ENCODE results near the gene PATJ.
A peak's percentile ranks its signal among the peaks of the same experiment; 100 is the strongest.

Gene PATJ

DNA sequence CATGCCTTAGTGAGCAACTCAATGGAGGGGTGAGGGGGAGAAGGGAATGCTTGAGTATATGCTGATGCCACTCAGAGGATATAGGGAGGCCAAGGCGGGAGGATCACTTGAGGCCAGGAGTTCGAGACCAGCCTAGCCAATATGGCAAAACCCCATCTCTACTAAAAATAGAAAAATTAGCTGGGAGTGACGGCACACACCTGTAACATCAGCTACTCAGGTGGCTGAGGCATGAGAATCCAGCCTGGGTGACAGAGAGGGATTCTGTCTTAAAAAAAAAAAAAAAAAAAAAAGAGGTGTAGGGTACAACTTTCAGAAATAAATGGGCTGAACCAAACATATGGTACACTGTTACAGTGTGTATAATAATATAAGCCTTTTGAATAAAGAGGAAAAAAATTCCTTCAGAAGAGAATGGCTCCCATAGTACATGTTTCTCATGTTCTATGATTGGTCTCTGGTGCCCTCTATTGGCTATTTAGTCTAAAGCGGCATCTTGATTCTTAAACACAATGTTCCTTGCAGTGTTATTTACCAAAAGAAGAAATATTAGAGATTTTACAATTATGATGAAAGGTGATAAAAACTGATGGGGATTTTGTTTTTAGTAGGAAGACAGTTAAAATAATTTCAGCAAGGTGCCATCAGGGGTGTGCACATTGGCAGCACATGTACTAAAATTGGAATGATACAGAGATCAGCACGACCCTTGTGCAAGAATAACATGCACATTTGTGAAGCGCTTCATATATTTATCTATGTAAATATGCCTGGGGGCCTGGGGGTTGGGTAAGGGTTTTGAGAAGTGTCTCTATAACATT, 109.8 kb downstream of the PATJ start:
- H3K4me3 ChIP-seq (ENCODE audit: low read depth, low read length) = no peak overlapping the region
- CTCF ChIA-PET = interaction anchor here (0.6 to 2.0 kb wide), 10 partner anchors 9 to 1568 kb away, joined by 3 to 10 read pairs (median 4); no protein-coding TSS in a partner anchor
- no peaks in the 10 kb centered on the region for H3K9me3 ChIP-seq (ENCODE audit: control insufficient read depth, insufficient read depth, low read depth, low read length)
- POLR2A ChIA-PET = interaction anchor here (0.6 kb wide), 2 partner anchors 284 to 797 kb away, joined by 3 to 4 read pairs; no protein-coding TSS in a partner anchor
- TF ChIP-seq ZNF133 (tag by site-specific recombination; IDR thresholded peaks at IDR 0.05) (no peak), ZNF654 (tag by site-specific recombination; IDR thresholded peaks at IDR 0.05; ENCODE audit: low read depth) (peak; percentile 84), SCRT1 (tag by site-specific recombination; IDR thresholded peaks at IDR 0.05; ENCODE audit: borderline replicate concordance) (peak; percentile 71; the same call in 1 of the 2 replicates), ZNF660 (tag by site-specific recombination; IDR thresholded peaks at IDR 0.05) (peak; percentile 68; the same call in 1 of the 2 replicates), ZNF2 (tag by site-specific recombination; IDR thresholded peaks at IDR 0.05) (0 out of 2 replicates have a peak, but pooled peaks have one; percentile 36), CTCF (tag by site-specific recombination; IDR thresholded peaks at IDR 0.05) (peak; percentile 29; the same call in 1 of the 2 replicates), ZNF362 (tag by site-specific recombination; IDR thresholded peaks at IDR 0.05) (peak; percentile 58; the same call in 1 of the 2 replicates), ZNF37A (tag by site-specific recombination; IDR thresholded peaks at IDR 0.05) (no peak), SCRT2 (tag by site-specific recombination; IDR thresholded peaks at IDR 0.05) (peak; percentile 67)
- 0 out of 2 replicates have a peak, but pooled peaks cover 3% of the 10 kb centered on the region for H3K4me1 ChIP-seq (ENCODE audit: control insufficient read depth, insufficient read depth, low read length)
- H3K27ac ChIP-seq (ENCODE audit: extremely low read depth, low read depth, low read length) = no peak overlapping the region
- peaks cover 4 to 11% of the 10 kb centered on the region in 2 experiments for H3K36me3 ChIP-seq (ENCODE audit: control insufficient read depth in 2 of 2, insufficient read depth in 1 of 2, low read length in 2 of 2)

- POLR2A ChIA-PET = no interaction called here
- 0 out of 2 replicates have a peak, but pooled peaks cover 3% of the 10 kb centered on the region for H3K4me1 ChIP-seq (ENCODE audit: control insufficient read depth, insufficient read depth, low read length)
- TF ChIP-seq ZNF140 (tag by site-specific recombination; IDR thresholded peaks at IDR 0.05) (no peak), ZNF48 (tag by site-specific recombination; IDR thresholded peaks at IDR 0.05) (no peak), SALL2 (tag by site-specific recombination; IDR thresholded peaks at IDR 0.05; ENCODE audit: borderline replicate concordance) (no peak), PRDM10 (tag by site-specific recombination; IDR thresholded peaks at IDR 0.05) (no peak), ZNF426 (tag by site-specific recombination; IDR thresholded peaks at IDR 0.05) (no peak), ZNF600 (tag by site-specific recombination; IDR thresholded peaks at IDR 0.05) (no peak), ZSCAN18 (tag by site-specific recombination; IDR thresholded peaks at IDR 0.05) (no peak), KLF1 (tag by site-specific recombination; IDR thresholded peaks at IDR 0.05) (no peak), ZBTB1 (tag by site-specific recombination; IDR thresholded peaks at IDR 0.05) (no peak), YY1 (tag by site-specific recombination; IDR thresholded peaks at IDR 0.05) (no peak), ZNF146 (tag by site-specific recombination; IDR thresholded peaks at IDR 0.05) (no peak), ZNF510 (tag by site-specific recombination; IDR thresholded peaks at IDR 0.05; ENCODE audit: insufficient replicate concordance) (no peak)
- TF ChIP-seq, protein P1, sequence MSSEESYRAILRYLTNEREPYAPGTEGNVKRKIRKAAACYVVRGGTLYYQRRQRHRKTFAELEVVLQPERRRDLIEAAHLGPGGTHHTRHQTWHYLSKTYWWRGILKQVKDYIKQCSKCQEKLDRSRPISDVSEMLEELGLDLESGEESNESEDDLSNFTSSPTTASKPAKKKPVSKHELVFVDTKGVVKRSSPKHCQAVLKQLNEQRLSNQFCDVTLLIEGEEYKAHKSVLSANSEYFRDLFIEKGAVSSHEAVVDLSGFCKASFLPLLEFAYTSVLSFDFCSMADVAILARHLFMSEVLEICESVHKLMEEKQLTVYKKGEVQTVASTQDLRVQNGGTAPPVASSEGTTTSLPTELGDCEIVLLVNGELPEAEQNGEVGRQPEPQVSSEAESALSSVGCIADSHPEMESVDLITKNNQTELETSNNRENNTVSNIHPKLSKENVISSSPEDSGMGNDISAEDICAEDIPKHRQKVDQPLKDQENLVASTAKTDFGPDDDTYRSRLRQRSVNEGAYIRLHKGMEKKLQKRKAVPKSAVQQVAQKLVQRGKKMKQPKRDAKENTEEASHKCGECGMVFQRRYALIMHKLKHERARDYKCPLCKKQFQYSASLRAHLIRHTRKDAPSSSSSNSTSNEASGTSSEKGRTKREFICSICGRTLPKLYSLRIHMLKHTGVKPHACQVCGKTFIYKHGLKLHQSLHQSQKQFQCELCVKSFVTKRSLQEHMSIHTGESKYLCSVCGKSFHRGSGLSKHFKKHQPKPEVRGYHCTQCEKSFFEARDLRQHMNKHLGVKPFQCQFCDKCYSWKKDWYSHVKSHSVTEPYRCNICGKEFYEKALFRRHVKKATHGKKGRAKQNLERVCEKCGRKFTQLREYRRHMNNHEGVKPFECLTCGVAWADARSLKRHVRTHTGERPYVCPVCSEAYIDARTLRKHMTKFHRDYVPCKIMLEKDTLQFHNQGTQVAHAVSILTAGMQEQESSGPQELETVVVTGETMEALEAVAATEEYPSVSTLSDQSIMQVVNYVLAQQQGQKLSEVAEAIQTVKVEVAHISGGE (tag by site-specific recombination; conservative IDR thresholded peaks at IDR 0.05; ENCODE audit: low read depth) = no peak
These were observed 110.4 kb downstream of the PATJ start for GRCh38 chr1:61852670-61853015.

More at GRCh38 chr1:61852670-61853015, 110.4 kb downstream of the PATJ start:
- Histone ChIP-seq H3K9me3 (ENCODE audit: control insufficient read depth, insufficient read depth, low read depth, low read length) (no peaks in the 10 kb centered on the region), H3K4me3 (ENCODE audit: low read depth, low read length) (no peak overlapping the region), H3K36me3 (ENCODE audit: control insufficient read depth in 2 of 2, insufficient read depth in 1 of 2, low read length in 2 of 2) (peaks cover 4 to 14% of the 10 kb centered on the region in 2 experiments), H3K27ac (ENCODE audit: extremely low read depth, low read depth, low read length) (no peak overlapping the region)
- CTCF ChIA-PET = interaction anchor here (0.6 to 2.0 kb wide), 7 partner anchors 210 to 882 kb away, joined by 3 to 10 read pairs (median 4); no protein-coding TSS in a partner anchor
